ENCODE results near the gene GPC4. TPM values are rescaled to one million over a fixed set of nuclear protein-coding genes. Genes with fewer than 3 reads are reported as not detected.

GPC4 gene
- total and polyA plus RNA-seq, 2 experiments from 2014 or later: 124 to 183 TPM

GRCh38 chrX:133392671-133393070, 22.6 kb downstream of the GPC4 start:
- no peak for TF ChIP-seq ZNF331 (CRISPR knock-in tag; IDR thresholded peaks at IDR 0.05; ENCODE audit: low read depth)
- TF ChIP-seq JUNB (IDR thresholded peaks at IDR 0.05; ENCODE audit: unreplicated experiment): no peak
- no peak for TF ChIP-seq EZH2 (IDR thresholded peaks at IDR 0.05; ENCODE audit: low read depth, unreplicated experiment)
- no peak for TF ChIP-seq REST (IDR thresholded peaks at IDR 0.05; ENCODE audit: unreplicated experiment)
- TF ChIP-seq NANOG (IDR thresholded peaks at IDR 0.05; ENCODE audit: borderline replicate concordance): no peak
- TF ChIP-seq ZNF114 (CRISPR knock-in tag; IDR thresholded peaks at IDR 0.05): no peak
- TF ChIP-seq, protein P1, sequence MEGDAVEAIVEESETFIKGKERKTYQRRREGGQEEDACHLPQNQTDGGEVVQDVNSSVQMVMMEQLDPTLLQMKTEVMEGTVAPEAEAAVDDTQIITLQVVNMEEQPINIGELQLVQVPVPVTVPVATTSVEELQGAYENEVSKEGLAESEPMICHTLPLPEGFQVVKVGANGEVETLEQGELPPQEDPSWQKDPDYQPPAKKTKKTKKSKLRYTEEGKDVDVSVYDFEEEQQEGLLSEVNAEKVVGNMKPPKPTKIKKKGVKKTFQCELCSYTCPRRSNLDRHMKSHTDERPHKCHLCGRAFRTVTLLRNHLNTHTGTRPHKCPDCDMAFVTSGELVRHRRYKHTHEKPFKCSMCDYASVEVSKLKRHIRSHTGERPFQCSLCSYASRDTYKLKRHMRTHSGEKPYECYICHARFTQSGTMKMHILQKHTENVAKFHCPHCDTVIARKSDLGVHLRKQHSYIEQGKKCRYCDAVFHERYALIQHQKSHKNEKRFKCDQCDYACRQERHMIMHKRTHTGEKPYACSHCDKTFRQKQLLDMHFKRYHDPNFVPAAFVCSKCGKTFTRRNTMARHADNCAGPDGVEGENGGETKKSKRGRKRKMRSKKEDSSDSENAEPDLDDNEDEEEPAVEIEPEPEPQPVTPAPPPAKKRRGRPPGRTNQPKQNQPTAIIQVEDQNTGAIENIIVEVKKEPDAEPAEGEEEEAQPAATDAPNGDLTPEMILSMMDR (conservative IDR thresholded peaks at IDR 0.05; ENCODE audit: low read depth in 2 of 2): no peak
- no peak for TF ChIP-seq EZH2phosphoT487 (IDR thresholded peaks at IDR 0.05; ENCODE audit: unreplicated experiment)
- Histone ChIP-seq H3K4me3 (no peak overlapping the region), H3K79me2 (replicated peaks; ENCODE audit: insufficient read depth) (peaks cover 100% of the 10 kb centered on the region), H4K20me1 (replicated peaks; ENCODE audit: insufficient read depth) (peaks cover 63% of the 10 kb centered on the region), H3K9me2 (ENCODE audit: insufficient read depth) (no peaks in the 10 kb centered on the region), H3K4me1 (ENCODE audit: insufficient read depth) (peaks cover 54% of the 10 kb centered on the region), H3K36me3 (ENCODE audit: insufficient read depth) (no peaks in the 10 kb centered on the region), H2AFZ (no peak overlapping the region), H3K4me2 (peak overlapping the region; percentile 20; the same call in 1 of the 2 replicates), H3K27ac (ENCODE audit: low read depth) (no peak overlapping the region), H3F3A (replicated peaks; ENCODE audit: low read depth) (no peaks in the 10 kb centered on the region), H3K27me3 (ENCODE audit: insufficient read depth) (no peaks in the 10 kb centered on the region)
- ATAC-seq (no peak), DNase-seq (ENCODE audit: low spot score) (no peak)
- H3K36me3 Mint-ChIP-seq (ENCODE audit: low read depth): peaks cover 11% of the 10 kb centered on the region; the same call in 2 of the 3 replicates
- H3K4me1 Mint-ChIP-seq: peaks cover 55% of the 10 kb centered on the region
- H3K27me3 Mint-ChIP-seq (ENCODE audit: insufficient read depth, low read depth, poor library complexity): peaks cover 3% of the 10 kb centered on the region
- H3K27ac Mint-ChIP-seq: peak overlapping the region; percentile 48; the same call in 1 of the 2 replicates
- H3K9me3 Mint-ChIP-seq: no peaks in the 10 kb centered on the region
- H3K4me3 Mint-ChIP-seq: no peak overlapping the region

DNA sequence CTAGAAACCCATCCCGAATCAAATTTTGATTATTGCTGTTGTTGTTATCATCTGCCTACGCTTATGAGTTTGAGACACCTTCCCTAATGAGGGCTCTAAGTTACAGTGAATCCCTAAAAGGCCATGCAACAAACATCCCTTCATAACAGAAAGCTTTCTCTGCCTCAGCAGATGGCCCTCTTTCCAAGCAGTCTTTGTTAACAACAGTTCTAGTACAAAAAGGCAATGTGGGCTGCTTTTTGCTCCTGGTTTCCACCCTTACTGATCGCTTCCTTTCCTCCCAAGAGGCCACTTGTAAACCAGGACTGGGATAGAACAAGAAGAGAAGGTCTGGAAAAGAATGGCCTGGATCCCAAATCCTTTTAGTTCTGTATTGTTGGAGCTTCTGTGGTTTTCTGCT, 24.2 kb downstream of the GPC4 start:
- Histone ChIP-seq H3K27me3 (ENCODE audit: insufficient read depth) (no peaks in the 10 kb centered on the region), H3K4me3 (no peak overlapping the region), H3K27ac (ENCODE audit: low read depth) (no peak overlapping the region), H3K4me1 (ENCODE audit: insufficient read depth) (peaks cover 64% of the 10 kb centered on the region), H3K4me2 (peak overlapping the region; percentile 65), H3K9me2 (ENCODE audit: insufficient read depth) (no peaks in the 10 kb centered on the region), H3K36me3 (ENCODE audit: insufficient read depth) (no peaks in the 10 kb centered on the region), H4K20me1 (replicated peaks; ENCODE audit: insufficient read depth) (peaks cover 55% of the 10 kb centered on the region), H3F3A (replicated peaks; ENCODE audit: low read depth) (no peaks in the 10 kb centered on the region), H2AFZ (no peak overlapping the region), H3K79me2 (replicated peaks; ENCODE audit: insufficient read depth) (peaks cover 100% of the 10 kb centered on the region)
- H3K4me3 Mint-ChIP-seq: no peak overlapping the region
- peaks cover 66% of the 10 kb centered on the region for H3K4me1 Mint-ChIP-seq
- H3K36me3 Mint-ChIP-seq (ENCODE audit: low read depth): peaks cover 11% of the 10 kb centered on the region; the same call in 2 of the 3 replicates
- H3K27ac Mint-ChIP-seq: no peak overlapping the region
- ATAC-seq (no peak), DNase-seq (ENCODE audit: low spot score) (no peak)
- peaks cover 3% of the 10 kb centered on the region for H3K27me3 Mint-ChIP-seq (ENCODE audit: insufficient read depth, low read depth, poor library complexity)
- no peaks in the 10 kb centered on the region for H3K9me3 Mint-ChIP-seq
- TF ChIP-seq ZNF331 (CRISPR knock-in tag; IDR thresholded peaks at IDR 0.05; ENCODE audit: low read depth) (no peak), NANOG (IDR thresholded peaks at IDR 0.05; ENCODE audit: borderline replicate concordance) (no peak), POLR2AphosphoS5 (IDR thresholded peaks at IDR 0.05; ENCODE audit: low read depth) (no peak), ZNF114 (CRISPR knock-in tag; IDR thresholded peaks at IDR 0.05) (no peak), EZH2phosphoT487 (IDR thresholded peaks at IDR 0.05; ENCODE audit: unreplicated experiment) (no peak)
- TF ChIP-seq, protein P2, sequence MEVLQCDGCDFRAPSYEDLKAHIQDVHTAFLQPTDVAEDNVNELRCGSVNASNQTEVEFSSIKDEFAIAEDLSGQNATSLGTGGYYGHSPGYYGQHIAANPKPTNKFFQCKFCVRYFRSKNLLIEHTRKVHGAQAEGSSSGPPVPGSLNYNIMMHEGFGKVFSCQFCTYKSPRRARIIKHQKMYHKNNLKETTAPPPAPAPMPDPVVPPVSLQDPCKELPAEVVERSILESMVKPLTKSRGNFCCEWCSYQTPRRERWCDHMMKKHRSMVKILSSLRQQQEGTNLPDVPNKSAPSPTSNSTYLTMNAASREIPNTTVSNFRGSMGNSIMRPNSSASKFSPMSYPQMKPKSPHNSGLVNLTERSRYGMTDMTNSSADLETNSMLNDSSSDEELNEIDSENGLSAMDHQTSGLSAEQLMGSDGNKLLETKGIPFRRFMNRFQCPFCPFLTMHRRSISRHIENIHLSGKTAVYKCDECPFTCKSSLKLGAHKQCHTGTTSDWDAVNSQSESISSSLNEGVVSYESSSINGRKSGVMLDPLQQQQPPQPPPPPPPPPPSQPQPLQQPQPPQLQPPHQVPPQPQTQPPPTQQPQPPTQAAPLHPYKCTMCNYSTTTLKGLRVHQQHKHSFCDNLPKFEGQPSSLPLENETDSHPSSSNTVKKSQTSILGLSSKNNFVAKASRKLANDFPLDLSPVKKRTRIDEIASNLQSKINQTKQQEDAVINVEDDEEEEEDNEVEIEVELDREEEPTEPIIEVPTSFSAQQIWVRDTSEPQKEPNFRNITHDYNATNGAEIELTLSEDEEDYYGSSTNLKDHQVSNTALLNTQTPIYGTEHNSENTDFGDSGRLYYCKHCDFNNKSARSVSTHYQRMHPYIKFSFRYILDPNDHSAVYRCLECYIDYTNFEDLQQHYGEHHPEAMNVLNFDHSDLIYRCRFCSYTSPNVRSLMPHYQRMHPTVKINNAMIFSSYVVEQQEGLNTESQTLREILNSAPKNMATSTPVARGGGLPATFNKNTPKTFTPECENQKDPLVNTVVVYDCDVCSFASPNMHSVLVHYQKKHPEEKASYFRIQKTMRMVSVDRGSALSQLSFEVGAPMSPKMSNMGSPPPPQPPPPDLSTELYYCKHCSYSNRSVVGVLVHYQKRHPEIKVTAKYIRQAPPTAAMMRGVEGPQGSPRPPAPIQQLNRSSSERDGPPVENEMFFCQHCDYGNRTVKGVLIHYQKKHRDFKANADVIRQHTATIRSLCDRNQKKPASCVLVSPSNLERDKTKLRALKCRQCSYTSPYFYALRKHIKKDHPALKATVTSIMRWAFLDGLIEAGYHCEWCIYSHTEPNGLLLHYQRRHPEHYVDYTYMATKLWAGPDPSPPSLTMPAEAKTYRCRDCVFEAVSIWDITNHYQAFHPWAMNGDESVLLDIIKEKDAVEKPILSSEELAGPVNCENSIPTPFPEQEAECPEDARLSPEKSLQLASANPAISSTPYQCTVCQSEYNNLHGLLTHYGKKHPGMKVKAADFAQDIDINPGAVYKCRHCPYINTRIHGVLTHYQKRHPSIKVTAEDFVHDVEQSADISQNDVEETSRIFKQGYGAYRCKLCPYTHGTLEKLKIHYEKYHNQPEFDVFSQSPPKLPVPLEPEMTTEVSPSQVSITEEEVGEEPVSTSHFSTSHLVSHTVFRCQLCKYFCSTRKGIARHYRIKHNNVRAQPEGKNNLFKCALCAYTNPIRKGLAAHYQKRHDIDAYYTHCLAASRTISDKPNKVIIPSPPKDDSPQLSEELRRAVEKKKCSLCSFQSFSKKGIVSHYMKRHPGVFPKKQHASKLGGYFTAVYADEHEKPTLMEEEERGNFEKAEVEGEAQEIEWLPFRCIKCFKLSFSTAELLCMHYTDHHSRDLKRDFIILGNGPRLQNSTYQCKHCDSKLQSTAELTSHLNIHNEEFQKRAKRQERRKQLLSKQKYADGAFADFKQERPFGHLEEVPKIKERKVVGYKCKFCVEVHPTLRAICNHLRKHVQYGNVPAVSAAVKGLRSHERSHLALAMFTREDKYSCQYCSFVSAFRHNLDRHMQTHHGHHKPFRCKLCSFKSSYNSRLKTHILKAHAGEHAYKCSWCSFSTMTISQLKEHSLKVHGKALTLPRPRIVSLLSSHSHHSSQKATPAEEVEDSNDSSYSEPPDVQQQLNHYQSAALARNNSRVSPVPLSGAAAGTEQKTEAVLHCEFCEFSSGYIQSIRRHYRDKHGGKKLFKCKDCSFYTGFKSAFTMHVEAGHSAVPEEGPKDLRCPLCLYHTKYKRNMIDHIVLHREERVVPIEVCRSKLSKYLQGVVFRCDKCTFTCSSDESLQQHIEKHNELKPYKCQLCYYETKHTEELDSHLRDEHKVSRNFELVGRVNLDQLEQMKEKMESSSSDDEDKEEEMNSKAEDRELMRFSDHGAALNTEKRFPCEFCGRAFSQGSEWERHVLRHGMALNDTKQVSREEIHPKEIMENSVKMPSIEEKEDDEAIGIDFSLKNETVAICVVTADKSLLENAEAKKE (CRISPR knock-in tag; IDR thresholded peaks at IDR 0.05): no peak

All from GM23338 (cell line).